G401.6 (cell line): ENCODE results near the gene ARHGAP18.

ENCODE experiments used
- FAIRE-seq: peaks from 2 replicates; lab custom pipeline; 2012; peaks lifted over from hg19 to GRCh38; lab: Jason Lieb, UNC

Gene ARHGAP18

DNA sequence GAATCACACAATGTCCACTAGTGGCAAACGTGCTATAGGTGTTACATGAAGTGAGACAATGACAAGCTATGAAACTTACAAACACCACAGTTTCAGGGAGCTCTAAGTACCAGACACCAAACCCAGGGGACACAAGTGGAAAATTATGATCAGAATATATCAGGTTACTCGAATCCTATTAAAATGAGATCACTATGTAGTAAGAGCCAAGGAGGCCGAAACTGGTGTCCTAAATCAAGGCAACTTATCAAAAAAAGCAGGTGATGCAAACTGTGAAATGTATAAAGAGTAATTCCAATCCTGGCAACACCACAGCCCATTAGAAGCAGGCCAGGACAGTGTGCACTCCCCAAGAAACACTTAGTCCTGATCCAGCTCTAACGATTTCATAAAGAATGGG is 100.3 kb downstream of the ARHGAP18 start:
- FAIRE-seq: no peak

DNA sequence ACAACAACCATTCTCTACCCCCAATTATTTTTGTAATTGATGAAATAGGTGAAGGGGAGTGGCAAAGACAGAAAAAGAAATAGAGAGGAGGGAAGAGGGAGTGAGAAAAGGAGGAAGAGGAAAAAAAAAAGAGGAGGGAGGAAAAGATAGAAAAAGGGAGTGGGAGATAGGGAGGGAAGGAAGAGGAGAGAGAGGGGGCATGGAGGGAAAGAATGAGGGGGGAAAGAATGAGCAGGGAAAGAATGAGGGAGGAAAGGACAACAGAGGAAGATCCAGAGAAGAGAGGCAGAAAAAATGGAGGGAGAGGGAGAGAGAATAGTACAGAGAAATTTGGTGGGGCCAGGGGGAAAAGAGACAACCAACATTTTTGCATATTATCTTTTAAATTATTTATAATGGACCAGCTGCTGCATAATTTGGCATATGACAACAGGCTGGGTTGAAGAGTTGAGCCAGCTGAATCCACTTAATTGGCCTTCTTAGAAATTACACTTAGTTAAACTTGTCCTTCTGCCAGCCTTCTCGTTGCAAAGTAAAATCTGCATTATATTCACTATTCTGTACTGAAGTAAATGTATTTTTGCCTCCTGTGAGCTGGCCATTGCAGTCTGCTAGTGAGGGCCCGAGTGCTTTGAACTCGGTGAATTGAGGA is 101.0 kb downstream of the ARHGAP18 start:
- FAIRE-seq: no peak

DNA sequence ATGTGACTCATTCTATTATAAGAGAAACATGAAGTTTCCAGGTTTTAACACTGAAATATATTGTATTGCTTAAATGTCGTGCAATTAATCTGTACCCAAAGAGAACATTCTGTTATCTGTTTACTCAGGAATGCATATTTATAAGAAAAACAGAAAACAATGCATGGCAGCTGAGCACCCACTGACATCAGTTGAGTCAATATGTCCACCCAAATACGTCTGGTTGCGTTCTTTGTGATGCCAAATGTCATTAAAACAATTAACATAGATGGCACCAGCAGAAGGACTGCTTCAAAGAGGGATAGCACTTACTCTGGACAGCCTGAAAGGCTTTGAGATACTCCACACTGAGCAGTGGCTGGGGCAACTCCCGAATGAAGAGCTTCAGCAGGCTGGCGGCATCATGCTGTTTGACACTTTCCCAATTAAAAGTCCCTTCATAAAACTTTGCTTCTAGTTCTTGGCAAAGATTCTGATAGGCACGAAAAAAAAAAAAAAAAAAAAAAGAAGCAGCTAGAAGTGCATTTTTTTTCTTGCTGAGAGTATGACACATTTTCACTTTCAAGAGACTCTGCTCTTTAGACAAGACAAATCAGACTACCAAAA is 102.3 kb downstream of the ARHGAP18 start:
- FAIRE-seq: no peak

DNA sequence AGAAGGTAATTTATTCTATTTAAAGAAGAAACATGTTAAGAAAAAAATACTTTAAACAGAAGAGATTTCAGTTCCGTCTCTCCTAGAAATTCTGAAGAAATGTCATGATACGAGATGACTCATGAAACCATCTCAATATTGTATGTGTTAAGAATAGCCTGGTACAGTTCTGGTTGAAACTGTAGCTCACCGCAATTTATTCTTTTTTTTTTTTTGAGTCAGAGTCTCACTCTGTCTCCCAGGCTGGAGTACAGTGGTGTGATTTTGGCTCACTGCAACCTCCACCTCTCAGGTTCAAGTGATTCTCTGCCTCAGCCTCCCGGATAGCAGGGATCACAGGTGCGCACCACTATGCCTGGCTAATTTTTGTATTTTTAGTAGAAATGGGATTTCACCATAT is 103.3 kb downstream of the ARHGAP18 start:
- FAIRE-seq: no peak

DNA sequence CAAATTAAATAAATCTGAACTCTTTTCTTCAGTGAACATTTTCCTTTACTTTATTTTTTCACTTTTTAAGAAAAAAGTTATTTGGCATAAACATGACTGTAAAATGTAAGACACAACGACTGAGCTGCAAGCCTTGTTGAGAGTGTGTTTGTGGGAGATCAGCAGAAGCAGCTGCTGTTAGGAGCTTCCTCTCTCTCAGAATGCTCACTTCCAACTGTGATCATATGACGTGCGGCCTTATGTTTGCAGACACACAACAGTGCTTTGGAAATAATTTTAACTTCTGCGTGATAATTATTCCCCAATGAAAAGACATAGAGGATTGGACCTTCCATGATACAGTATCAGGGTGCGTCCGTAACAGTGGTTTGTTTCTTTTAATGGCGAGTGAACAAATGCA is 104.0 kb downstream of the ARHGAP18 start:
- FAIRE-seq: no peak

DNA sequence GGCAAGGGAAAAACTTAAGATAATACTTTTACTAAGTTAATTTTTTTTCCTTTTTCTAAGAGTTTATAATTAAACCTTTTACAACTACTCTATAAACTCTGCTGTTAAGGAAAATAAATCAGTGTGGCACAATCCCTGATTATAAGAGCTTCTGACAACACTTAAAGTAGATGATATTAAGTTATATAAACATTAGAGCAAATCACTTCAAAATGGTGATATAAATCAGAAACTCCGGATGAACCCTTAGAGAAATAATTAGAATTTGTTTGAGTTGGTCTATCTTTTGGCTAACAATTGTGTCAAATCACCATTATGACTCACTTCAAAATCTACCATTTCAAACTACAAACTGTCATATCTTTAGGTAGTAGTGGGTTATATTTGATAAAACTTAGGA is 104.9 kb downstream of the ARHGAP18 start:
- FAIRE-seq: no peak

DNA sequence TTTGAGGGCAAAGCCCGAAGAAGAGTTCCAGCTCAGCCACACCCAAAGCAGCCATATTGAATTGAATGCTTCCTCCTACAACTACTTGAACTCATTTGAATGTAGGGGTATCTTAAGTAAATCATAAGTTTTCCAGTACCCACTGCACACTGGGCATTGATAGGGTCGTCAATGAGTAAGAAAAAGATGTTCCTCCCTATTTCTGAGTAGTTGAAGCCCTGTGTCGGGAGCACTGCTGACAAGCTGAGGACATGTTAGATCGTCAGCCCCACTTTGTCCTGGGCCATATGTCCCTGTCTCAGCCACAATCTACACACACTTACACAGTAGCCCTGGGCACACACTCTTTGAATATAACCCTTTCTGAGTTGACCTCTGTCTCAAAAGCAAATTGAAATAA is 105.7 kb downstream of the ARHGAP18 start:
- no peak for FAIRE-seq

DNA sequence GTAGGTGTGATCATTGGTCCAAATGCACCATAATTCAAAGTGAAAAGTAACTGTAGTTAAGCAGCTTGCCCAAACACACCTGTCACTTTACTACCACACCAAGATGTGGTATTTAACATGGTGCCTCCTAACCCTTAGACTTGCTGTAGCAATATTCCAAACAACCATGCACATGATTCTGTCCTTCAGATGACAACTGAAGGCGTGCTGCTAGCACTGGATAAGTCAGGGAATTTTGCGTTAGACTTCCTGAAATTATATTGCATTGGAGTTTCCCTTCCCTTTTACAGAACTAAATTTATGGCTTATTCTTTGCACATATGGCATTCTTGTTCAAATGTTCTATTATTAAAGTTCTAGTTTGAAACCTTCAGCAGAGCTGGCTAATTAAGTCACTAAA is 106.2 kb downstream of the ARHGAP18 start:
- no peak for FAIRE-seq

DNA sequence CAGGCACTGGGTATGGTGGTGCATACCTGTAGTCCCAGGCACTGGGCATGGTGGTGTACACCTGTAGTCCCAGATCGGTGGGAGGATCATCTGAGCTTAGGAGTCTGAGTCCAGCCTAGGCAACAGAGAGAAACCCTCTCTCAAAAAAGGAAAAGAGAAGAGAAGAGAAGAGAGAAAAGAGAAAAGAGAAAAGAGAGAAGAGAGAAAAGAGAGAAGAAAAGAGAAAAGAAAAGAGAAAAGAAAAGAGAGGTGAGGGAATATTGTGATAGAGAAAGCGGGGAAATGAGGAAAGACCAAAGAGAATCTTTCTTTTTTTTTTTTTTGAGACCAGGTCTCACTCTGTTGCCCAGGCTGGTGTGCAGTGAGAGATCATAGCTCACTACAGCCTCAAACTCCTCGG is 108.7 kb downstream of the ARHGAP18 start:
- no peak for FAIRE-seq

DNA sequence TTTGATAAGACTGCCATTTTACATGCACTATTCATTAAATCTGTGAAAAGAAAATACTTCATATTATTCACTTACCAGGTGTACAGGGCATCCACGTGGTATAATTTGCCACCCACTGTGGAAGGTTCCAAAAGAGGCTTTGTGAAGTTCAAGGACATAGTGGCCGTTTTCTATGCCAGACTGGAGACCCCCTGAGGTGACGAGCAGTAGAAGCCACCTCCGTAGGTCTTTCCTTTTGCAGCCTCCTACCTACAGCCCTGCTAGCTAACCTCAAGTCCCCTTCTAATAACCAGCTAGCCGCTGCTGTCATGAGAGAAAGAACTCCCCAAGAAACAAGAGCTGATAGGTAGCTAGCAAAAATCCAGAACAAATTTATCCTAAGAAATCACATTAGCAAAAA is 110.5 kb downstream of the ARHGAP18 start:
- no peak for FAIRE-seq

DNA sequence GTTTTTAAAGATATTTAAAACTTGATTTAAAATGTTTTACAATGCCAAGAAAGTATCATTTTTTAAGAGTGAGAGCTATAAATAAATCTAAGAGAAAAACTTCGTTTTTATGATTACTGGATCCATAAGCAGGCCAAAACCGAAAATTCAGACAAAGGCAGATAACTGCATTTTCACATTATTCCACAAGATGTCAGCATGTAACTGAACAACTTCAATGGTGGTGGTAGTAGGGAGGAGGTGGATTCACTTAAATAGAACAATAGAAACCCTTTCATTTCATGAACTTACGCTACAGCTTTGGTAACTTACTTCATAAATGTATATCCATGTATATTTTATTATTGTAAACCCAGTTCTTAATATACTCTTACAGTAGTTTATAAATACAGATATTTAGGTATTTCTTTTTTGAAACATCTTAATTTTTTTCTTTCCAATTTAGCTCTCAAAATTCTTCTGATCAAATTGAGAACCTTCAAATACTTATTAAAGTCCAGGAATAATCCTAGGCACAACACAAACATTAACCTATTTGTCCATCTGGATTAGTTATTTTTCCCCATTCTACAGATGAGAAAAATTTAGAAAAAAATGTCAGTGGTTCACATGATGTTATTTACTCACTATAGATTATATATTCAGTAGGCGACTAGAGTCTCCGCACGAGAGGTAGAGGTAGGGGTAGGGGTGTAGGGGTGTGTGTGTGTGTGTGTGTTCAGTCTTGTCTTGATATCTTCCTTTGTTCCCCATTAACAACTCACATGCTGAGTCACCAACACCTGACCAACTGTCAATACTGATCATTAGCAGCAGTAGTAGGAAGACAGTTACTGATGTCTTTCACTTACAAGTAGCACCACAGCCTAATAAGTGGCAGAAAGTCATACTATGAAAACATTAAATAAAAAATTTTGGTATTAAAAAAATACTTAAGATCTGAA is 111.5 kb downstream of the ARHGAP18 start:
- FAIRE-seq: peak; percentile 98

DNA sequence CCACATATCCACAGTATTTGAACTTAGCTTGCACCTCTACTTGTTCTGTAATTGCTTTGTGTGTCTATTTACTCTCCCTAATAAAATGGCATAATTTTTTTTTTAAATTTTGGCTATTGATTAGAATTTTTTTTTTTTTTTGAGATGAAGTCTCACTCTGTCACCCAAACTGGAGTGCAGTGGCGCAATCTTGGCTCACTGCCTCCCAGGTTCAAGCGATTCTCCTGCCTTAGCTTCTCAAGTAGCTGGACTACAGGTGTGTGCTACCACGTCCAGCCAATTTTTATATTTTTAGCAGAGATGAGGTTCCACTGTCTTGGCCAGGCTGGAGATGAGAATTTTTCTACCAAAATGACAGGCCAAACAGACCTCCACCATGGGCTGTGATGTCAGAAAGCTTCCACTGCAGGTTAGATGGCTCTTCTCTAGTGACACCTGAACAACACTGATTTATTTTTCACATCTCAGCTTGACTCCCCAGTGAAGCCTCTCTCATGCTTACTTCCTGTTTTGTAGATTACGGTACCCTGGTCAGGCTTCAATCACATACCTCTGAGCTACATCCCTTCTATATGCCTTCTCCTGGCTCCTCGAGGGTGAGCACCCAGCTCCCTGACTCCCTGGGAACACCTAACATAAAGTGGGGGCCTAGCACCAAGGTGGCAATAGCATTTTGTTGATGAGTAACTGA is 112.8 kb downstream of the ARHGAP18 start:
- FAIRE-seq: no peak

DNA sequence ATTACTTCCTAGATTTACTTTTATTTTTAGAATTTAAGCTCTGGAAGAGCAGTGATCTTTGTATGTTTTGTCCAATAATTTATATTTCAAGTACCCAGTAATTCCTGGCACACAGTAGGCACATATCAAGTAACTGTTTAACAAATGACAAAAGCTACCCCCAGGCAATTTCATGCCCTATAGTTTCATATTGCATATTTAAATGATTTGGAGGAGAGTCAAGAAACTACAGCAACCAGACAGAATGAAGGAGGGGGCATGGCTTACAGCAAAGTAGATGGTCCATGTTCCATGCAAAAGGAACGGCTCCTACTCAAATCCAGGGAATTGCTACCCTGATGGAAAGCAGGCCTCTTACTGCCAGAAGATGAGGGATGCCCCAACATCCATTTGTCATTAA is 113.5 kb downstream of the ARHGAP18 start:
- FAIRE-seq: no peak

DNA sequence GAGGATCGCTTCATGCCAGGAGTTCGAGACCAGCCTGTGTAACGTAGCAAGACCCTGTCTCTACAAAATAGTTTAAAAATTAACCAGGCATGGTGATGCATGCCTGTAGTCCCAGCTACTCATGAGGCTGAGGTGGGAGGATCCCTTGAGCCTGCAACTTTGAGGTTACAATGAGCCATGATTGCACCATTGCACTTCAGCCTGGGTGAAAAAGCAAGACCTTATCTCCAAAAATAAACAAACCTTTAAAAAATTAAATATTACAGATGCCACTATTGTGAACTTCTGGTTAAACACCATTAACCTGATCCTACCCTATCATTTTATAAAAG is 116.8 kb downstream of the ARHGAP18 start:
- no peak for FAIRE-seq

DNA sequence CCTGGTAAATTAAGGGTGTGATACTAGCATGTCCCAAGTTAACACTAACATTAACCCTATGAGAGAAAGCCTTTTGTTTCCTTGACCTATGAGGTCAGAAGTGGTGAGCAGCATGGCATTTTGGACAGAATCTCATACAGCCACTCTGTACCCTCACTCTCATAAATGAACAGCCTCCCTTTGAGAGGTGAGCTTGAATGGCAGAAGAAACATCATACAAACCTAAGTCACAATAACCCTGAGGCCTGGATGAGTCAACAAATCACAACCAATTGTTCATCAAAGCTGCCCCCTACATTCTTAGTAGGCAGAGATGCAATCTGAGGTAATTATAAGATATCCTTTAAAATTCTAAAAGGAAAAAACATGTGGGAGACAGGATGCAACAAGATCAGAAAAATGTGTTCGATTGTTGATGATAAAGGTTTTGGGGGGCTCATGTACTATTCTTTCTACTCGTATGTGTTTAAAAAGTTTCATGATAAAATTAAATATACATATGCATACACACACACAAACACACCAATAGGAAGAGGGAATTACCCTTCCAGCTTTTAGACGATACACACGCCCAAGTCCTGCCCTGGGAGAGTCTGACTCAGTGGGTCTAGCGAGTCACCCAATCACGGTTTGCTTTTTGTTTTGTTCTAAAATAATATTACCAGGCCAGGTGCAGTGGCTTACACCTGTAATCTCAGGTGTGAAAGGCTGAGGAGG is 117.3 kb downstream of the ARHGAP18 start:
- no peak for FAIRE-seq

DNA sequence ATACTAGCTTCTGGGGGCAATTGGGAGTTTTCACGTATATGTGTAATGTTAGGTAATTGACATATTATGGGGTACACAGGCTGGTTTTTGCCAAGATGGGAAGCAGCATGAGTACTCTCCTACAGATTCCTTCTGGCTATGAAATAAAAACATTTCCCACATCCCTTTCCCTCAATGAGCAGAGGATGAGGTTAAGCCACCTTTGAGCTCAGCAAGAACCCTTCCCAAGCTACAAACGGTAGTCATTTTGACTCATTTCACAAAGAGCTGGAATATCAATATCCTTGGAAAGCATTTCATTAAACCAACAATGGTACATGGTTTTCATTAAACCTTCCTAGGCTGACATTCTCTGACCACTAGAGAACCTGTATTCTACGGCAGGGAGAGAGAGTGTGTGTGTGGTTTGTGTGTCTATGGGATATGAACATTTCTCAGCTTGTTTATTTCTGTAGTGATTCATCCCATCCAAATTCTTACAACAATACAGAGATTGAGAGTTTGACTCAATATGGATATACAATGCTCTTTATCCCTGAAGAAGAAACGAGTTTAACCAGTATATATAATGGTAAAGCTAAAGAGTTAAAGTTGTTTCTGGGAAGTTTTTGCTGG is 119.5 kb downstream of the ARHGAP18 start:
- no peak for FAIRE-seq

DNA sequence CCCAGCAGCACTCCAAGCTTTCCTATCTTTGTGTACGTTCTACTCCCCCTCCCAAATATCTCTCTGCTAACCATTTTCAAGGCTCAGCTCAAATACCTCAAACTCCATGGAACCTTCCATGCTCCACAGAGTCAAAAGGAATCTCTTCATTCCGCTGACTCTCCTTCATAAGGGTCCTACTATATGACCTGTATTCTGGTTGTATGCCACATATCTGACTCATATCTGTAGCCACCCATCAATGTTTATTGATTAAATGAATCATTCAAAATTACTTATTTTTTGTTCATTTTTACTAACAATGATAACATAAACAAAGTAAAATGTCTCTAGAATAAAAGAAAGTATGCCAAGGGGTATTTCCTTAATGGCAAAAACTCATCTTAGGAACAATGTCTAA is 123.2 kb downstream of the ARHGAP18 start:
- no peak for FAIRE-seq

DNA sequence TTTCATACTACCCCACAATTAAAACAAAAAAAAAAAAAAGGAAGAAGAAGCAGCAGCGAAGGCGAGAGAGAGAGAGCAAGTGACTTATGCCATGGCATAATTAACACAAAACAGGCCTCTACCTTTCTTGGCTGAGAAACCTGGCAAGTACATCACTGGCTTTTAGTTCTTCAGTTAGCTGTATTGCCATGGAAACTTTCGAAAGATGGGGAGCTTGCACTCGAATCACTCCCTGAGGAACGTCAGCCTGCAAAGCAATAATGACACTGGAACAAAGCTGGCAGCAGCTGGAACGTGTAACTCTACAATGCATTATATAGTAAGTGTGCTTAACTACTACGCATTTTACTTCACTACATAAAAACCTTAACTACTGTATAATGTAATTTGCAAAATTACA is 126.1 kb downstream of the ARHGAP18 start:
- FAIRE-seq: no peak

DNA sequence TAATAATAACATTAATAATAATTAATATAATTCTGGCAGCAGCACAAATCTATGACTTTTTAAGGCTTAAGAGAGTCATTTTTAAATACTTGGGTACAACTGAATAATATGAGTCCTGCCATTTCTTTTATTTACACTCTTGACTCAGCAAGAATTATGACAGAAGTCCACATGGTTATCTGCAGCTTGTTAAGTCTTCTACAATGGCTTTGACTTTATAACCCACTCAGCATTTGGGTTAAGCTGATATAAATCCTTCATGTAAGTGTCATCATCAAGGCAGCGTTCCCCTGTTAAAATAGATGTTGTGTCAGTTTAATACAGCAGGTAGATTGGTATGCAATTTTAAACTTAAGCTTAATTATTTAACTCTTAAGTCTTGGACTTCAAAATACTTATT is 131.7 kb downstream of the ARHGAP18 start:
- FAIRE-seq: no peak

DNA sequence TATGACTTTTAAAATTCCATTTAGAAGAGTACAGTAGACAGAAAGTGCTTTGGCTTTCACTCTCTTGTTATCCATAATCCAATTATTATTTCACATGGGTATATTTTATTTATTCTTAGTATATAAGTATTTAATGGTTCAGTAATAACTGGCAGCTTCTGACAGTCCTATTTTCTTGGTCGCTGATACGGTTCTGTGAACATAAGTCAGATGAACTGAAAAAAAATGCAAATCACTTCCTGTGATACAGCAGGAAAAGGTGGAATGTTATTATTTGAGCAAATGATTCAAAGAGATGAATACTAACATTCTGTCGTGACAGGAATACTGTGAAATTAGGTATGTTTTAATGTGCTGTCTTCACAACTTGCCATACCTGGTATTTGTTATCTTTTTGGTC is 132.3 kb downstream of the ARHGAP18 start:
- FAIRE-seq: no peak

DNA sequence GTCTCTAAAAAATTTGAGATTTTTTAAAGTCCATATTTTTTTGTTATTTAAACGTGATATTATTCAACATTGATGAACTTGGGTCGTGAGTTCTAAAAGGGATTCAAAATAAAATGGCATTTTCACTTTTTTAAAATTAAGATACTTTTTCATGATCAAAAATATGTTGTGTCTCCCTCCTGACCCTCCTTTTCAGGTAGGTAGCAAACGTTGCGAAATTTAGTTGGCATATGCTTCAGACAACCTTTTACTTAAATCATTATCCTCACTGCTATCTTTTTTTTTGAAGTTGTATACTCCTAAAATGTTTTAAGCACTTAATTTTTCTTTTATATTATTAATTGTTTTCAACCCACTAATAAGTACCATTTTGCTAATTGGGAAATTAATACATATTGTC is 133.5 kb downstream of the ARHGAP18 start:
- no peak for FAIRE-seq
